Measurements from ENCODE around the gene POC1B. TPM values are rescaled to one million over a fixed set of nuclear protein-coding genes. Genes with fewer than 3 reads are reported as not detected.

The POC1B gene
- polyA plus RNA-seq, 1 donor (not counting 4 experiments of a cell fraction or from before 2014, with no cell fraction given) = 16.4 TPM

DNA sequence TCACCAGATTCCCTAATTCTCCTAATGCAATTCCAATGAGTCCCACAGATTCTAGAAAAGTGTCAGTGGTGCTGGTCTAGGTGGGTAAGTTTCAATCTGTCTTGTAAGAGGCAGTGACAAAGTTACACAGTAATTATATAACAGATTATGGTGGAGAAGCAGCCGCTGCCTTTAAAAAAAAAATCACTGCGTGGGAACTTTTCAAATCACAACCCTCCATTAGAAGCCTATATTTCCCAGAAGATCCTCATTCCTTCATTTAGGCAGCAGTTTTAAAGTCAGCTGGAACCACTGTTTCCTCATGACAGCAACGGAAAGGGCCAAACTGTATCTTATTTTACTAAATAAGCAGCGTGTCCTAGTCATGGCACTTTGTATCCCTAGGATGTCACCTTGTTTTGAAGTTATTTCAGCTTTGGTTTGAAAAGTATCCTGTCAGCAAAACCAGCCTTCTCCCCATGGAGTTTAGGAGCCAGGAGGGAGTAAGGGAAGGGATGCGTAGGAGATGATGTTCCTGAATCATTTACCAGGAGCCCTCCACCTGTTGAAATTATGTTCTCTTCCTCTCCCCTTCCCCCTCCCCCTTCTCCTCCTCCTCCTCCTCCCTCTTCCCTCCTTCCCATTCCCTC lies 145.9 kb downstream of the POC1B start:
- no peaks in the 10 kb centered on the region for H3K27me3 ChIP-seq (ENCODE audit: control insufficient read depth, extremely low read depth, insufficient read depth, low read length)
- no peak overlapping the region for H3K9ac ChIP-seq (ENCODE audit: control insufficient read depth, extremely low read depth, insufficient read depth, low read length)
- H3K4me2 ChIP-seq (ENCODE audit: control insufficient read depth, extremely low read depth, insufficient read depth, low read depth, low read length) = no peak overlapping the region
- no peak overlapping the region for H2AFZ ChIP-seq (ENCODE audit: control insufficient read depth, low read length)
- H3K4me1 ChIP-seq (ENCODE audit: control insufficient read depth, extremely low read depth, insufficient read depth, low read length) = peaks cover 36% of the 10 kb centered on the region
- no peak for DNase-seq (ENCODE audit: low read depth, low spot score)
- H3K9me3 ChIP-seq (ENCODE audit: control insufficient read depth, low read depth, low read length) = no peaks in the 10 kb centered on the region
- no peaks in the 10 kb centered on the region for H4K20me1 ChIP-seq (ENCODE audit: control insufficient read depth, extremely low read depth, insufficient read depth, low read length)
- no peaks in the 10 kb centered on the region for H3K36me3 ChIP-seq (ENCODE audit: control insufficient read depth in 2 of 2, extremely low read depth in 1 of 2, insufficient read depth in 2 of 2, low read length in 2 of 2)
- TF ChIP-seq CTCF (optimal IDR thresholded peaks at IDR 0.05 in 1 of 3, IDR thresholded peaks at IDR 0.05 in 1 of 3, conservative IDR thresholded peaks at IDR 0.05 in 1 of 3; ENCODE audit: extremely low read depth in 1 of 3, insufficient read depth in 2 of 3, low read length in 3 of 3) (no peak), EZH2 (IDR thresholded peaks at IDR 0.05; ENCODE audit: low read length) (no peak)
- FAIRE-seq = no peak
- no peak overlapping the region for H3K27ac ChIP-seq (ENCODE audit: control insufficient read depth, insufficient read depth, low read length)
- dilution Hi-C loops (cut with MboI; ENCODE audit: extremely low pct_ligation_motif_present, low sequenced_read_pairs) = no loop called here
- H3K9me1 ChIP-seq (ENCODE audit: control insufficient read depth, extremely low read depth, insufficient read depth, low read length) = no peaks in the 10 kb centered on the region
- no peaks in the 10 kb centered on the region for H3K79me2 ChIP-seq (ENCODE audit: control insufficient read depth, insufficient read depth, low read length)
- no peak overlapping the region for H3K4me3 ChIP-seq (ENCODE audit: control insufficient read depth in 2 of 3, extremely low read depth in 1 of 3, insufficient read depth in 2 of 3, low read depth in 1 of 3, low read length in 3 of 3)

DNA sequence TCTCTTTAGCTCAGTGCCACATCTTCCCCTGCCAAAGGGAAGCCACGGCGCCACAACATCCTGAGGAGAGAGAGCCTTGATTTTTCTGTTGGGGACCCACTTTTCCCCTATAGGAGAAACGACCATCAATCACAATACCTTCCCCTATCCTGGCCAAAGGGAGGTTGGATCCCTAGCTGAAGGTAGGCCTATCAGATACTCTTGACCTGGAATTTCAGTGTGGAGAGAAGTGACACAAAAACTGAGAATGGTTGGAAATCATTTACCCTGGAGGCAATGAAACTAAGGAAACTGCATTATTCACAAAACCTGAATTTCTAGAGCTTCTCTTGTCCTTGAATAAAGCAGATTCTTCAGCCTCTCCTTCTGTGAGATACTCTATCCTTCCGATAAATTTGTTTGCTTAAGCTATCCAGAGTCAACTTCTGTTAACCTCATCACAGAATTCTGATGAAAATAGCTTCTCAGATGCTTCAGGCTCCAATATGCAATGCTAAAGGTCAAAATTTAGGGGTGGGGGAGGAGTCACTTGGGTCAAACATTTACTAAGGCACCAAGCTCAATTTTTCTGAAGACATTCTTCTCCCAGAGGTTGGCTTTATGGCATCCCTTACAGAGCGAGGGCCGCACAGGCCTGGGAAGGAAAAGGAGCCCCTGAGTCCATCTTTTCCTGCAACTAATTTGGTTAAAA lies 146.6 kb downstream of the POC1B start:
- no peaks in the 10 kb centered on the region for H3K9me3 ChIP-seq (ENCODE audit: control insufficient read depth, low read depth, low read length)
- TF ChIP-seq CTCF (optimal IDR thresholded peaks at IDR 0.05 in 1 of 3, IDR thresholded peaks at IDR 0.05 in 1 of 3, conservative IDR thresholded peaks at IDR 0.05 in 1 of 3; ENCODE audit: extremely low read depth in 1 of 3, insufficient read depth in 2 of 3, low read length in 3 of 3) = no peak
- no peak for TF ChIP-seq EZH2 (IDR thresholded peaks at IDR 0.05; ENCODE audit: low read length)
- no peaks in the 10 kb centered on the region for H3K79me2 ChIP-seq (ENCODE audit: control insufficient read depth, insufficient read depth, low read length)
- H3K27me3 ChIP-seq (ENCODE audit: control insufficient read depth, extremely low read depth, insufficient read depth, low read length) = no peaks in the 10 kb centered on the region
- FAIRE-seq = no peak
- no peak overlapping the region for H3K4me2 ChIP-seq (ENCODE audit: control insufficient read depth, extremely low read depth, insufficient read depth, low read depth, low read length)
- H3K4me3 ChIP-seq (ENCODE audit: control insufficient read depth in 2 of 3, extremely low read depth in 1 of 3, insufficient read depth in 2 of 3, low read depth in 1 of 3, low read length in 3 of 3) = no peak overlapping the region
- peaks cover 35% of the 10 kb centered on the region for H3K4me1 ChIP-seq (ENCODE audit: control insufficient read depth, extremely low read depth, insufficient read depth, low read length)
- no peaks in the 10 kb centered on the region for H3K9me1 ChIP-seq (ENCODE audit: control insufficient read depth, extremely low read depth, insufficient read depth, low read length)
- H3K36me3 ChIP-seq (ENCODE audit: control insufficient read depth in 2 of 2, extremely low read depth in 1 of 2, insufficient read depth in 2 of 2, low read length in 2 of 2) = no peaks in the 10 kb centered on the region
- no peaks in the 10 kb centered on the region for H4K20me1 ChIP-seq (ENCODE audit: control insufficient read depth, extremely low read depth, insufficient read depth, low read length)
- no peak for DNase-seq (ENCODE audit: low read depth, low spot score)
- H3K9ac ChIP-seq (ENCODE audit: control insufficient read depth, extremely low read depth, insufficient read depth, low read length) = no peak overlapping the region
- H2AFZ ChIP-seq (ENCODE audit: control insufficient read depth, low read length) = no peak overlapping the region
- dilution Hi-C loops (cut with MboI; ENCODE audit: extremely low pct_ligation_motif_present, low sequenced_read_pairs) = no loop called here
- H3K27ac ChIP-seq (ENCODE audit: control insufficient read depth, insufficient read depth, low read length) = no peak overlapping the region

Data from keratinocyte (primary cell).